Cardiac muscle cell (in vitro differentiated cells and primary cell): ENCODE results near the gene ABCB4. TPM values are rescaled to one million over a fixed set of nuclear protein-coding genes. Genes with fewer than 3 reads are reported as not detected.
"Not testable (repeated sequence)": the region's sequence is repeated elsewhere in the genome, so short reads cannot be mapped to it uniquely, and the experiment has no call there.

Experiments used
- DNase-seq, 2 donors: peaks; one replicate each; pipeline versions ENCODE4 v3.0.0 to v3.0.0-alpha.2; 2010 to 2017; ENCODE audit warnings: low read depth in 1 of 2, low spot score in 1 of 2
- H3K27ac ChIP-seq: fragments of 200-600 bp; sonication (generic); 2 replicates; pipeline ENCODE4 v1.5.1; 2016
- H3K27me3 ChIP-seq: fragments of 200-600 bp; sonication (generic); 2 replicates; pipeline ENCODE4 v1.6.0; 2016; ENCODE audit warnings: control low read depth
- H3K36me3 ChIP-seq: fragments of 200-600 bp; sonication (generic); 2 replicates; pipeline ENCODE4 v1.5.1; 2016; ENCODE audit warnings: control low read depth
- H3K4me1 ChIP-seq: fragments of 200-600 bp; sonication (generic); 2 replicates; pipeline ENCODE4 v1.8.1; 2017; ENCODE audit warnings: low read depth, mild to moderate bottlenecking, mixed run types
- H3K4me3 ChIP-seq: fragments of 200-600 bp; sonication (generic); 2 replicates; pipeline ENCODE4 v1.5.1; 2016; ENCODE audit warnings: mild to moderate bottlenecking
- H3K9me3 ChIP-seq: fragments of 200-600 bp; sonication (generic); 2 replicates; pipeline ENCODE4 v1.5.1; 2017; ENCODE audit warnings: low read depth, mild to moderate bottlenecking, control low read depth
- polyA plus RNA-seq: library from polyadenylated mRNA; unstranded; fragments of >200 nt; fragmentation: Nextera tagmentation; extraction: Ambion mirVana; gene quantifications from 2 replicates; pipeline ENCODE4 v1.2.1, GENCODE V29; 2016
- total RNA-seq: library from RNA; depleted of rRNA; stranded (reverse); fragments of >200 nt; gene quantifications from 2 replicates; pipeline ENCODE4 v1.2.3, GENCODE V29; 2016
- TF ChIP-seq, protein P1 (sequence below): IDR thresholded peaks from 2 replicates; pipeline ENCODE4 v1.5.1; 2012; ENCODE audit warnings: low read depth, mild to moderate bottlenecking, low read length

Gene ABCB4
- total and polyA plus RNA-seq, 2 experiments from 2014 or later: 1.4 to 2.8 TPM

DNA sequence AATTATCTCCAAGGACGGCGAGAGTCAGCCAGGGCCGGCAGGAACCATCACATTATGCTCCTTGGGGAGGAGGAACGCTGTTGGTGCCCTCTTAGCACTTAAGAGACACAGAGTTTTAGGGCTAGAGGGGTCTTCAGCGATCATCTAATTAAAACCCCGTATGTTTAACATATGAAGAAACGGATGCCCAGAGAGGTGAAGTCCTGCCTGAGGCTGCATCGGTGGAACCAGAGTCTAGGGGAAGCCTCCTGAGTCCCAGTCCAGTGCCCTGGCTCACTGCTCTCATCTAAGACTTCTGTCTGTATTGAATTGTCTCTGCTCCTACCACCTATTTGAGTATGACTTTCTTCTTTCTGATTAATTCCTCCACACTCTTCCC is 688 bp upstream of the ABCB4 start:
- no peak for DNase-seq
- Histone ChIP-seq H3K4me3 (no peak overlapping the region), H3K36me3 (no peaks in the 10 kb centered on the region), H3K9me3 (no peaks in the 10 kb centered on the region), H3K4me1 (peaks cover 27% of the 10 kb centered on the region), H3K27me3 (peaks cover 22% of the 10 kb centered on the region), H3K27ac (no peak overlapping the region)
- TF ChIP-seq, protein P1, sequence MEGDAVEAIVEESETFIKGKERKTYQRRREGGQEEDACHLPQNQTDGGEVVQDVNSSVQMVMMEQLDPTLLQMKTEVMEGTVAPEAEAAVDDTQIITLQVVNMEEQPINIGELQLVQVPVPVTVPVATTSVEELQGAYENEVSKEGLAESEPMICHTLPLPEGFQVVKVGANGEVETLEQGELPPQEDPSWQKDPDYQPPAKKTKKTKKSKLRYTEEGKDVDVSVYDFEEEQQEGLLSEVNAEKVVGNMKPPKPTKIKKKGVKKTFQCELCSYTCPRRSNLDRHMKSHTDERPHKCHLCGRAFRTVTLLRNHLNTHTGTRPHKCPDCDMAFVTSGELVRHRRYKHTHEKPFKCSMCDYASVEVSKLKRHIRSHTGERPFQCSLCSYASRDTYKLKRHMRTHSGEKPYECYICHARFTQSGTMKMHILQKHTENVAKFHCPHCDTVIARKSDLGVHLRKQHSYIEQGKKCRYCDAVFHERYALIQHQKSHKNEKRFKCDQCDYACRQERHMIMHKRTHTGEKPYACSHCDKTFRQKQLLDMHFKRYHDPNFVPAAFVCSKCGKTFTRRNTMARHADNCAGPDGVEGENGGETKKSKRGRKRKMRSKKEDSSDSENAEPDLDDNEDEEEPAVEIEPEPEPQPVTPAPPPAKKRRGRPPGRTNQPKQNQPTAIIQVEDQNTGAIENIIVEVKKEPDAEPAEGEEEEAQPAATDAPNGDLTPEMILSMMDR: no peak

DNA sequence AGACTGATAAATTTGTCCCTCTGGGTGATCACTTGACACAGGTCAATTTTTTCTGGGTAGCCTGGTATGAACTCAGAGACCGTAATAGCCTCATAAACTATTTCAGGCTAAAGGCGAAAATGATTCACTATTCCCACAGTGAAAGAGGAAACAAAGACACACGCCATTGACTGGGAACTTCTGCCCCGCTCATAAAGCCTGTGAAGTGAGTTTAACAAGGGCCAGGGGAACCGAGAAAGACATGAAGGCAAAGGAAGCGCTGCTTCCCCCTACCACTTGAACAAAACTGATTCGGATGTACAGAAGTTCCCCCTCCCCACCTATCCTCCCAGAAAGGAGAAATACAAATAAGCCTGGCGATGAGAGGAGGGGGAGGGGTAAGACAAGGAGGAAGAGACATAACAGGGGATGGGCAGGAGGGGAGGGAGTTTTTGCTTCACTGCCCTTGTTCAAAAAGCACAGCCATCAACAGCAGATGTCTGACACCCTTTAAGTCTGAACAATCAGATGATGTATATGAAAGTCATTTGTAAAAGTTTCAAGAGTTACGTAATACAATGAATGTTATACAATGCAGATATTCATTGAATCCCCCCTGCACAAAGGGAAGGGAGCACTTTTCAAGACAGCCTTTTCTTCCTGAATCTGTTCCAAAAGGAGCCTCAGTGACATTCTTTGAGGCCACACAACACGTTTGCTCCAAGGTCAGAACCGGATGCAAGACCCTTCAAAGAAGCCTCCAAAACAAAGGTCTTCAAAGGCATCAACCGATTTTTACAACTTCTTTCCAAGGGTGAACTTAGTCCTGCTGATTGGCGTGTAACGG is 734 bp downstream of the ABCB4 start:
- TF ChIP-seq, protein P1: no peak
- H3K4me1 ChIP-seq: peaks cover 20% of the 10 kb centered on the region
- H3K4me3 ChIP-seq: peak overlapping the region; percentile 38
- H3K9me3 ChIP-seq: no peaks in the 10 kb centered on the region
- H3K36me3 ChIP-seq: no peaks in the 10 kb centered on the region
- peak overlapping the region; percentile 70 for H3K27ac ChIP-seq
- peak in 1 of 2 donors; percentile 2 for DNase-seq
- H3K27me3 ChIP-seq: peaks cover 22% of the 10 kb centered on the region

DNA sequence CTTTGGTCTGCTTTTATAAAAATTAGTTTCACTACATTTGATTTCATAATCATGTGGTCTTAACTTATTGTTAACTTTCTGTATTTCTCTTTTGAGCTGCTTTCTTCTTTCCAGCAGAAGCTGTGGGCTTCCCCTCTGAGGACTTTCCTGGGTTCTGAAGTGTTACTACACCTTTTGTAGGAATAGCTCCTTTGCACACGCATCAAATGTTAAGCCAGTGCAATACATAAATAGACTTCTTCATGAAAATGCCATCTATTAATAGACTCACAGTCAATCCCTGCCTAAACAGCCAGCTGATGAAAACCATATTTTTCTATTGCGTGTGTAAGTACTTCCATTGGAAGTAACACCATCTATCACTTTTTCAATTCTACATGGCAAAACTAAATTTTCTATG is 1.5 kb downstream of the ABCB4 start:
- DNase-seq: no peak
- Histone ChIP-seq H3K27me3 (peaks cover 22% of the 10 kb centered on the region), H3K9me3 (no peaks in the 10 kb centered on the region), H3K27ac (peak overlapping the region; percentile 70), H3K4me3 (no peak overlapping the region), H3K36me3 (no peaks in the 10 kb centered on the region), H3K4me1 (peaks cover 15% of the 10 kb centered on the region)
- TF ChIP-seq, protein P1: no peak

DNA sequence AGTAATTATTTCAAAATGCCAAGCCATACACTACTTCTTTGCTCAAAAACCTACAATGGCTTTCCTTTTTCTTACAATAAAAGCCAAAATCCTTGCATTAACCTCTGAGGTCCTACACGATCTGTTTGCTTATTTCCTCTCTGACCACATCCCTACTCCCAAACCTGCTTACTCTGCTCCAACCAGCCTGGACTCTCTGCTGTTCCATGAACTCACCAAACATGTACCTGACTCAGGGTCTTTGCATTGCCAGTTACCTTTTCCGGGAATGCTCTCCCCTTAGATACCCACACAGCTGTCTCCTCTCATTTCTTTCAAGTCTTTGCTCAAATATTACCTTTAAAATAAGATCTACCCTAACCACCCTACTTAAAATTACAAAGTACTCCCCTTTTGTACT is 2.3 kb downstream of the ABCB4 start:
- H3K27me3 ChIP-seq: peaks cover 22% of the 10 kb centered on the region
- TF ChIP-seq, protein P1: no peak

DNA sequence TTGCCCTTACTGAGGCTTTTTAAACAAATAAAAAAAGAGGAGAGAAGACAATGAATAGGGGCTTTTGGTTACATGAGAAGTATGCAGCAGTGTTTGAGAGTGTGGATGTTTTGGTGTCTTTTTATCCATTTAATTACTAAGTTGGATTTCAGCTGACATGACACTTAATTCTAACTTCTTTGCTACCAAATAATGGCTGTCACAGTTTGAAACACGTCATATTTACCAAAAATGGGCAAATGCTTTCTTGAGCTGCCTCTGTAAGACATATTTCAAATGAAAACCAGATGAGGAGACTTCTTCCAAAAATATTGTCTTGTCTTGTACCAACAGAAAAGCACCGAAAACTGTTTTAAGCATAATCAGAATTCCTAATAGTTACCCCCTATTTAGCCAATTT is 4.0 kb downstream of the ABCB4 start:
- TF ChIP-seq, protein P1: no peak
- H3K27me3 ChIP-seq: peaks cover 19% of the 10 kb centered on the region
- H3K9me3 ChIP-seq: no peaks in the 10 kb centered on the region
- H3K36me3 ChIP-seq: no peaks in the 10 kb centered on the region
- no peak overlapping the region for H3K4me3 ChIP-seq
- peaks cover 15% of the 10 kb centered on the region for H3K4me1 ChIP-seq
- DNase-seq: no peak
- H3K27ac ChIP-seq: no peak overlapping the region

More for the DNA sequence above, 2.3 kb downstream of the ABCB4 start:
- Histone ChIP-seq H3K36me3 (no peaks in the 10 kb centered on the region), H3K4me1 (peaks cover 15% of the 10 kb centered on the region), H3K27ac (no peak overlapping the region), H3K4me3 (no peak overlapping the region), H3K9me3 (no peaks in the 10 kb centered on the region)
- no peak for DNase-seq

DNA sequence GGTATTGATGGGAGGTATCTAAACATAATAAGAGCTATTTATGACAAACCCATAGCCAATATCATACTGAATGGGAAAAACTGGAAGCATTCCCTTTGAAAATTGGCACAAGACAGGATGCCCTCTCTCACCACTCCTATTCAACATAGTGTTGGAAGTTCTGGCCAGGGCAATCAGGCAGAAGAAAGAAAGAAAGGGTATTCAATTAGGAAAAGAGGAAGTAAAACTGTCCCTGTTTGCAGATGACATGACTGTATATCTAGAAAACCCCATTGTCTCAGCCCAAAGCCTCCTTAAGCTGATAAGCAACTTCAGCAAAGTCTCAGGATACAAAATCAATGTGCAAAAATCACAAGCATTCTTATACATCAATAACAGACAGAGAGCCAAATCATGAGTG is 6.3 kb downstream of the ABCB4 start:
- H3K9me3 ChIP-seq, H3K27ac ChIP-seq, DNase-seq, H3K36me3 ChIP-seq, H3K27me3 ChIP-seq, H3K4me3 ChIP-seq: not testable (repeated sequence)
- H3K4me1 ChIP-seq: peaks cover 20% of the 10 kb centered on the region

DNA sequence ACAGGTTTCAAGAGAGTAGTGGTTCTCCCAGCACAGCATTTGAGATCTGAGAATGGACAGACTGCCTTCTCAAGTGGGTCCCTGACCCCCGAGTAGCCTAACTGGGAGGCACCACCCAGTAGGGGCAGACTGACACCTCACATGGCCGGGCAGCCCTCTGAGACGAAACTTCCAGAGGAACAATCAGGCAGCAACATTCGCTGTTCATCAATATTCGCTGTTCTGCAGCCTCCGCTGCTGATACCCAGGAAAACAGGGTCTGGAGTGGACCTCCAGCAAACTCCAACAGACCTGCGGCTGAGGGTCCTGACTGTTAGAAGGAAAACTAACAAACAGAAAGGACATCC is 10.0 kb downstream of the ABCB4 start:
- Histone ChIP-seq H3K27ac (peak overlapping the region; percentile 52), H3K4me1 (peaks cover 25% of the 10 kb centered on the region)
- H3K4me3 ChIP-seq, H3K27me3 ChIP-seq, DNase-seq, H3K9me3 ChIP-seq, H3K36me3 ChIP-seq: not testable (repeated sequence)

DNA sequence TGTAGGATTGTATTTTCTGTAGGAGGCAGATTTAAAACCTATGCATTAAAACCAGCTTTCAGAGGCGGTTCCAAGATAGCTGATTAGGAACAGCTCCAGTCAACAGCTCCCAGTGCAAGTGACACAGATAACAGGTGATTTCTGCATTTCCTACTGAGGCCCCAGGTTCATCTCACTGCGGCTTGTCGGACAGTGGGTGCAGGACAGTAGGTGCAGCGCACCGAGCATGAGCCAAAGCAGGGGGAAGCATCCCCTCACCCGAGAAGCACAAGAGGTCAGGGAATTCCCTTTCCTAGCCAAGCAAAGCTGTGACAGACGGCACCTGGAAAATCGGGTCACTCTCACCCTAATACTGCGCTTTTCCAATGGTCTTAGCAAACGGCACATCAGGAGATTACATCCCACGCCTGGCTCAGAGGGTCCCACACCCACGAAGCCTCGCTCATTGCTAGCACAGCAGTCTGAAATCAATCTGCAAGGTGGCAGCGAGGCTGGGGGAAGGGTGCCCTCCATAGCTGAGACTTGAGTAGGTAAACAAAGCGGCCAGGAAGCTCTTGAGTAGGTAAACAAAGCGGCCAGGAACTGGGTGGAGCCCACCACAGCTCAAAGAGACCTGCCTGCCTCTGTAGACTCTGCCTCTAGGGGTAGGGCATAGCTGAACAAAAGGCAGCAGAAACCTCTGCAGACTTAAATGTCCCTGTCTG is 10.5 kb downstream of the ABCB4 start:
- H3K27me3 ChIP-seq, H3K4me3 ChIP-seq, H3K9me3 ChIP-seq, DNase-seq, H3K36me3 ChIP-seq: not testable (repeated sequence)
- peak overlapping the region; percentile 52 for H3K27ac ChIP-seq
- peaks cover 25% of the 10 kb centered on the region for H3K4me1 ChIP-seq
